Effector memory CD8-positive, alpha-beta T cell (primary cell): Measurements from ENCODE around the gene DDOST.

Experiments
- ATAC-seq: fragments of 150-1000 bp; cut with Tn5 transposase; replicated peaks from 2 replicates; pipeline ENCODE4 v1.10.0; 2021; ENCODE audit warnings: mild to moderate bottlenecking, moderate library complexity
- DNase-seq, 3 experiments: peaks; one replicate each; pipeline ENCODE4 v3.0.0; 2021
- H3K27ac Mint-ChIP-seq, 2 donors: one replicate each; pipeline ENCODE4 v1.8.0; 2022; ENCODE audit warnings: mild to moderate bottlenecking in 2 of 2, mixed read lengths in 2 of 2, moderate library complexity in 2 of 2
- H3K27me3 Mint-ChIP-seq, 2 donors: one replicate each; pipeline ENCODE4 v1.8.0; 2022; ENCODE audit warnings: mixed read lengths in 2 of 2
- H3K36me3 Mint-ChIP-seq: one replicate; pipeline ENCODE4 v1.8.0; 2022; ENCODE audit warnings: mild to moderate bottlenecking, moderate library complexity, mixed read lengths; ENCODE audit not compliant: insufficient read depth
- H3K4me1 Mint-ChIP-seq, 2 donors: one replicate each; pipeline ENCODE4 v1.8.0; 2022; ENCODE audit warnings: low read depth in 2 of 2, mixed read lengths in 2 of 2
- H3K4me3 Mint-ChIP-seq, 2 donors: one replicate each; pipeline ENCODE4 v1.8.0; 2022; ENCODE audit warnings: mild to moderate bottlenecking in 2 of 2, mixed read lengths in 2 of 2, moderate library complexity in 2 of 2
- H3K9me3 Mint-ChIP-seq, 2 donors: one replicate each; pipeline ENCODE4 v1.8.0; 2022; ENCODE audit warnings: mixed read lengths in 2 of 2

Gene DDOST

DNA sequence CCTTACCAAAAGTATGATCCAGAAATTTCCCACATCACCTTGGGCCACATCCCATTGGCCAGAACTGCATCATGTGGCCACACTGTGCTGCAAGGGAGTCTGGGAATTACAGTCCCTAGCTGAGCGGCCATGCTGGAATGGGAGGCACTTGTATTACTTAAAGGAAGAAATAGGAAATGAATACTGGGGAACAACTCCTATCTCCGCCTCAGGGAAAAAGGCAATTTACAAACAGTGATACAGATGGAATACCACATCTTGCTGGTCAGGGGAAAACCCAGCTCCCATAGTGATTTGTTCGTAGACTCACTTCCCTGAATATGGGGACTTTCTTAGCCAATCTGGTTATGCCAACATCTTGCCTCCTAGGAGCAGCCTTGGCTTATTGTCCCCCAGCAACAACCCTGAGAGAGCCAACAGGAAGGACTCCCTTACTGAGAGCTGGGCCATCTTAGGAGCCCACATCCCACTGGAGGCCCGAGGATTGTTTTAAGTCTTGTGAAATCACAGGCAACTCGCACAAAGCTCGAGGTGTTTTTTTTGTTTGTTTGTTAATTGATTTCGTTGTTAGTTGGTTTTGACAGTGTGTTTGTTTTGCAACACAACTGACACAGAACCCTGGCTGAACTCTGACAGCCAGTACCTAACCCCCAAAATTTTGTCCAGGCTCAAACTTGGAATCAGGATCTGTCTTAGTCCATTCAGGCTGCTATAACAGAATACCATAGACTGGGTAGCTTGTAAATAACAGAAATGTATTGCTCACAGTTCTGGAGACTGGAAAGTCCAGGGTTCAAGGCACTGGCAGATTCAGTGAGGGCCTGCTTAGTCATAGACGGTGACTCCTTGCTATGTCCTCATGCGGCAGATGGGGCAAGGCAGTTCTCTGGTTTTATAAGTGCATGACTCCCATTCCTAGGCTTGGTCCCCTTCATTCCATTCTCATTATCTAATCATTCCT is 57.4 kb downstream of the DDOST start:
- no peaks in the 10 kb centered on the region for H3K4me1 Mint-ChIP-seq
- peaks cover 15 to 24% of the 10 kb centered on the region in 2 donors for H3K27me3 Mint-ChIP-seq
- no peaks in the 10 kb centered on the region for H3K9me3 Mint-ChIP-seq
- no peak overlapping the region for H3K27ac Mint-ChIP-seq
- peaks cover 5% of the 10 kb centered on the region for H3K36me3 Mint-ChIP-seq
- H3K4me3 Mint-ChIP-seq: no peak overlapping the region
- ATAC-seq (no peak), DNase-seq (no peak)

DNA sequence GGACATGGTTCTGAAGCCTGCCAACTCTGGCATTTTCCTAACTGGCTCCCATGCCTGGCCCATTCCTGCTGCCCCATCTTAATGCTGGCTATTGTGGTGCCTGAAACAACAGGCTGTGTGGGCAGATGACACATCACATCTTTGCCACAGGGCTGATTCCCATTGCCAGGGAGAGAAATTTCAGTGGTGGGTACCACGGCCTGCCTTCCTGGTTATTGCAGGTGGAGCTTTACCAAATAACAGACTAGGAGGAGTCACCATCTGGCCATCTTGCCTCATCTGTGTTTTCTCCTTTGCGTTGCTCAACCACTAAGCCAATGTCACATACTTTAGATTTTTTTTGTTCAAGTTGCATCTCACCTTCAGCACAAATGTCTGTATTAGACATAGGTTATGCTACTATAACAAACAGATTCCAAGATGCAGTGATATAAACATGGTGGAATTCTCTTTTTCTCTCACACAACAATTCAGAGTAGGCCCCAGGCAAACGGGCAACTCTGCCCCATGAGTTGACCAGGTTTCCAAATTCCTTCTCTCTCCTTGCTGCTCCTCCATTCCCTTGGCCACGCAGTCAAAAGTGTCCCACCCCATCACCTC is 58.2 kb downstream of the DDOST start:
- H3K36me3 Mint-ChIP-seq: peaks cover 5% of the 10 kb centered on the region
- no peaks in the 10 kb centered on the region for H3K4me1 Mint-ChIP-seq
- no peak overlapping the region for H3K4me3 Mint-ChIP-seq
- no peaks in the 10 kb centered on the region for H3K9me3 Mint-ChIP-seq
- ATAC-seq (no peak), DNase-seq (no peak)
- peaks cover 14 to 21% of the 10 kb centered on the region in 2 donors for H3K27me3 Mint-ChIP-seq
- H3K27ac Mint-ChIP-seq: no peak overlapping the region
